ENCODE data around the gene ADGRL3.

ADGRL3 gene

GRCh38 chr4:61431131-61431530 lies 231.0 kb downstream of the ADGRL3 start:
- DNase-seq, result no peak

GRCh38 chr4:61437923-61438322 lies 237.8 kb downstream of the ADGRL3 start:
- DNase-seq, result no peak

- DNase-seq, result no peak
These were observed 240.2 kb downstream of the ADGRL3 start for GRCh38 chr4:61440321-61440720.

GRCh38 chr4:61442936-61443335 lies 242.8 kb downstream of the ADGRL3 start:
- DNase-seq, result no peak

GRCh38 chr4:61443813-61444510 lies 243.8 kb downstream of the ADGRL3 start:
- no peak for DNase-seq

- no peak for DNase-seq
These were observed 245.4 kb downstream of the ADGRL3 start for GRCh38 chr4:61445374-61446063.

GRCh38 chr4:61446941-61447340 lies 246.8 kb downstream of the ADGRL3 start:
- no peak for DNase-seq

GRCh38 chr4:61447918-61448317 lies 247.8 kb downstream of the ADGRL3 start:
- DNase-seq, result no peak

- no peak for DNase-seq
These were observed 251.8 kb downstream of the ADGRL3 start for GRCh38 chr4:61451935-61452334.

- DNase-seq, result no peak
These were observed 261.8 kb downstream of the ADGRL3 start for GRCh38 chr4:61461956-61462355.

- DNase-seq, result no peak
These were observed 262.6 kb downstream of the ADGRL3 start for GRCh38 chr4:61462451-61463326.

- DNase-seq, result no peak
These were observed 268.0 kb downstream of the ADGRL3 start for GRCh38 chr4:61468024-61468720.

GRCh38 chr4:61473306-61473705 lies 273.2 kb downstream of the ADGRL3 start:
- no peak for DNase-seq

GRCh38 chr4:61478340-61478739 lies 278.2 kb downstream of the ADGRL3 start:
- DNase-seq, result no peak

GRCh38 chr4:61485056-61485455 lies 284.9 kb downstream of the ADGRL3 start:
- no peak for DNase-seq

GRCh38 chr4:61489927-61490326 lies 289.8 kb downstream of the ADGRL3 start:
- no peak for DNase-seq

- no peak for DNase-seq
These were observed 292.9 kb downstream of the ADGRL3 start for GRCh38 chr4:61493041-61493440.

- no peak for DNase-seq
These were observed 293.3 kb downstream of the ADGRL3 start for GRCh38 chr4:61493470-61493869.

GRCh38 chr4:61500883-61501282 lies 300.8 kb downstream of the ADGRL3 start:
- no peak for DNase-seq

- DNase-seq, result no peak
These were observed 301.7 kb downstream of the ADGRL3 start for GRCh38 chr4:61501812-61502211.

- no peak for DNase-seq
These were observed 305.9 kb downstream of the ADGRL3 start for GRCh38 chr4:61505773-61506685.

- no peak for DNase-seq
These were observed 307.0 kb downstream of the ADGRL3 start for GRCh38 chr4:61507091-61507490.
